HFF-Myc (cell line): ENCODE measurements around the gene RXFP3.
"Not testable (repeated sequence)": the region's sequence is repeated elsewhere in the genome, so short reads cannot be mapped to it uniquely, and the experiment has no call there.

Experiments
- DNase-seq: peaks from one replicate; pipeline ENCODE4 v3.0.0-alpha.2; 2011; ENCODE audit warnings: low read depth; ENCODE audit errors: extremely low read depth
- H3K4me3 ChIP-seq: replicated peaks from 2 replicates; pipeline ENCODE4 v1.5.1; 2011; ENCODE audit warnings: low read depth, mild to moderate bottlenecking, control low read depth, low read length
- CTCF ChIP-seq: IDR thresholded peaks from 2 replicates; pipeline ENCODE4 v1.5.1; 2012; ENCODE audit warnings: mild to moderate bottlenecking, low read depth, low read length, control low read depth; ENCODE audit errors: missing control alignments

RXFP3 gene

DNA sequence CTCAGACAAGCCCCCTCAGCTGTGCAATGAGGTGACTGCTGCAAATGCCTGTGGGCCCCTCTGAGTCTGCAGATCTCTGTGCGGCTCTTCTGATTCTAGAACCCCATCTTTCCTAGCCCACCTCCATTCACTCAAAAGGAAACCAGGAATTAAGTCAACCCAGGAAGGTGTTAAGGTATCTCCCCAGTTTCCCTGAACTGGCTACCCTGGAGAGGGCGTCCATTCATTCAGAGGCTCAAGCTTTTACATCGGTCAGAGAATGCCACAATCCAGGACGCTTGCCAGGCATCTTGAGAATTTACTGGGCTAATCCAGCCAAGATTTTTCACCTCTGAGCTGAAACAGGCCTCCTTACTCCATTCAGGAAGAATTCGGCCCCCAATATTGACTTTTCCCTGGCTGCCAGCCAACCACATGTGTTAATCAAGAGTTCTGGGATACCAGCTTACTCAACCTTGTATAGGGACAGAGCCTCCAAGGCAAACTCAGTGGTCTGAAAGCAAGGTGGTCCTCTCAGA, 43.5 kb upstream of the RXFP3 start:
- DNase-seq: peak; percentile 86
- TF ChIP-seq CTCF: no peak
- H3K4me3 ChIP-seq: peak overlapping the region; percentile 74

GRCh38 chr5:33894566-33894965, 41.6 kb upstream of the RXFP3 start:
- no peak for DNase-seq
- no peak for TF ChIP-seq CTCF
- no peak overlapping the region for H3K4me3 ChIP-seq

DNA sequence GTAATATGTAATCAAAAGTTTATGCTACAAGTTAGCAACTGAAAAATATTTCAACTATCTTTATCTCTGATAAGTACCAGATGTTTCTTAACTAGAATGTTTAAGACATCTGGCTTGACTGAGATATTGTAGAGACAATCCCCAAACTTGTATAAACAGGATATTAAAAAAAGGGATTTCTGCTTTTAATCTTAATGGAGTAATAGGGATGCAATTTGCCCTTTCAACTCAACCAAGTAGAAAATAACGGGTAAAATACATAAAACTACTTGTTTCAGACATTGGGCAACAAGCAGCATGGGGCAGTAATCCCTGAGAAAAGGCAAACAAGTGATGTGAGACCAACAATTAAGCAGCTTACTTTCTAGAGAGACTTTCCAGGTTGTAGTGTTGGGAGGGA, 35.0 kb upstream of the RXFP3 start:
- no peak for TF ChIP-seq CTCF
- H3K4me3 ChIP-seq: no peak overlapping the region
- DNase-seq: peak; percentile 43

DNA sequence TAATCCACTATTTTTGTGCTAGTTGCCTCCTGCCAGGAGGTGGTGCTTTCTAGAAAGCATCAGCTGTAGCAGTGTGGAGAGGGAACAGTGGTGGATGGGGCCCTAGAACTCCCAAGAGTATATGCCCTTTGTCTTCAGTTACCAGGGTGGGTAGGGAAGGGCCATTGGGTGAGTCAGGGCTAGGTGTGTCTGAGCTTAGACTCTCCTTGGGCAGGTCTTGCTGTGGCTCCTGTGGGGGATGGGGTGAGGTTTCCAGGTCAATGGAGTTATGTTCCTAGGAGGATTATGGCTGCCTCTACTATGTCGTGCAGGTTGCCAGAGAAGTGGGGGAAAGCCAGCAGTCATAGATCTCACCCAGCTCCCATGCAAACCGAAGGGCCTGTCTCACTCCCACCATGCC, 33.1 kb upstream of the RXFP3 start:
- H3K4me3 ChIP-seq: no peak overlapping the region
- DNase-seq: no peak
- no peak for TF ChIP-seq CTCF

DNA sequence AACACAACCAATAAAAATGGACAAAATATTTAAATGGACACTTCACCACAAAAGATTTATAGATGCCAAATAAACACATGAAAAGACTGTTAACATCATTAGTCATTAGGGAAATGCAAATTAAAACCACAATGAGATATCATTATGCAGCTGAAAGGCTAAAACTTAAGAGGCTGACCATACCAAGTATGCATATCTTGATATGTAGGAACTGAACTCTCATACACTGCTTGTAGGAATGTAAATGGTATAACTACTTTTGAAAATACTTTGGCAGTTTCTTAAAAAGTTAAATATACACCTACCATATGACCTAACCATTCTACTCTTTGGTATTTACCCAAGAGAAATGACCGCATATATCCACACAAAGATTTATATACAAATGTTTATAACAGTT, 30.8 kb upstream of the RXFP3 start:
- H3K4me3 ChIP-seq: no peak overlapping the region
- TF ChIP-seq CTCF: no peak
- DNase-seq: no peak

- H3K4me3 ChIP-seq, DNase-seq: not testable (repeated sequence)
Observed at GRCh38 chr5:33906248-33906647, 29.9 kb upstream of the RXFP3 start.

- H3K4me3 ChIP-seq, DNase-seq: not testable (repeated sequence)
Observed at GRCh38 chr5:33914844-33915243, 21.3 kb upstream of the RXFP3 start.

- DNase-seq: no peak
- no peak for TF ChIP-seq CTCF
- no peak overlapping the region for H3K4me3 ChIP-seq
Observed at GRCh38 chr5:33921002-33921401, 15.2 kb upstream of the RXFP3 start.
